Measurements from ENCODE around the gene ZSCAN2.
"Not testable (repeated sequence)": the region's sequence is repeated elsewhere in the genome, so short reads cannot be mapped to it uniquely, and the experiment has no call there.

Gene ZSCAN2

GRCh38 chr15:84600687-84601554, at the start of gene ZSCAN2:
Gene ZSCAN2, plus strand, starts transcription at chr15:84601009. Its CDS starts 2,919 bp downstream, at chr15:84603928.
- peak; percentile 88 for FAIRE-seq
- DNase-seq (ENCODE audit: insufficient read length, low spot score) = peak; percentile 95

- not testable (repeated sequence) for DNase-seq (ENCODE audit: insufficient read length, low spot score); FAIRE-seq
Measured at GRCh38 chr15:84551624-84552023, 49.2 kb upstream of the ZSCAN2 start.

- DNase-seq (ENCODE audit: insufficient read length, low spot score) (no peak), FAIRE-seq (no peak)
Measured at GRCh38 chr15:84552896-84553295, 47.9 kb upstream of the ZSCAN2 start.

GRCh38 chr15:84556690-84557089, 44.1 kb upstream of the ZSCAN2 start:
- FAIRE-seq; DNase-seq (ENCODE audit: insufficient read length, low spot score): not testable (repeated sequence)

- FAIRE-seq = not testable (repeated sequence)
Measured at GRCh38 chr15:84568021-84568420, 32.8 kb upstream of the ZSCAN2 start.

GRCh38 chr15:84570164-84570735, 30.6 kb upstream of the ZSCAN2 start:
- DNase-seq (ENCODE audit: insufficient read length, low spot score) (peak; percentile 15), FAIRE-seq (no peak)

More at GRCh38 chr15:84568021-84568420, 32.8 kb upstream of the ZSCAN2 start:
- not testable (repeated sequence) for DNase-seq (ENCODE audit: insufficient read length, low spot score)

GRCh38 chr15:84572231-84572630, 28.6 kb upstream of the ZSCAN2 start:
- FAIRE-seq (no peak), DNase-seq (ENCODE audit: insufficient read length, low spot score) (no peak)

GRCh38 chr15:84575493-84575892, 25.3 kb upstream of the ZSCAN2 start:
- FAIRE-seq (no peak), DNase-seq (ENCODE audit: insufficient read length, low spot score) (no peak)

GRCh38 chr15:84577891-84578290, 22.9 kb upstream of the ZSCAN2 start:
- not testable (repeated sequence) for DNase-seq (ENCODE audit: insufficient read length, low spot score); FAIRE-seq

- not testable (repeated sequence) for FAIRE-seq; DNase-seq (ENCODE audit: insufficient read length, low spot score)
Measured at GRCh38 chr15:84579261-84579721, 21.5 kb upstream of the ZSCAN2 start.

GRCh38 chr15:84581676-84582428, 19.0 kb upstream of the ZSCAN2 start:
- not testable (repeated sequence) for FAIRE-seq; DNase-seq (ENCODE audit: insufficient read length, low spot score)

- DNase-seq (ENCODE audit: insufficient read length, low spot score) = no peak
- no peak for FAIRE-seq
Measured at GRCh38 chr15:84582583-84583157, 18.1 kb upstream of the ZSCAN2 start.

- FAIRE-seq; DNase-seq (ENCODE audit: insufficient read length, low spot score): not testable (repeated sequence)
Measured at GRCh38 chr15:84583921-84584320, 16.9 kb upstream of the ZSCAN2 start.

GRCh38 chr15:84586696-84587095, 14.1 kb upstream of the ZSCAN2 start:
- DNase-seq (ENCODE audit: insufficient read length, low spot score) = no peak
- FAIRE-seq = no peak

GRCh38 chr15:84588053-84588874, 12.5 kb upstream of the ZSCAN2 start:
- FAIRE-seq = peak; percentile 79
- peak; percentile 77 for DNase-seq (ENCODE audit: insufficient read length, low spot score)

GRCh38 chr15:84590406-84590805, 10.4 kb upstream of the ZSCAN2 start:
- FAIRE-seq (no peak), DNase-seq (ENCODE audit: insufficient read length, low spot score) (no peak)

GRCh38 chr15:84591815-84592214, 9.0 kb upstream of the ZSCAN2 start:
- FAIRE-seq (no peak), DNase-seq (ENCODE audit: insufficient read length, low spot score) (no peak)

- FAIRE-seq = no peak
- no peak for DNase-seq (ENCODE audit: insufficient read length, low spot score)
Measured at GRCh38 chr15:84594617-84595290, 6.1 kb upstream of the ZSCAN2 start.

- DNase-seq (ENCODE audit: insufficient read length, low spot score) (no peak), FAIRE-seq (no peak)
Measured at GRCh38 chr15:84595660-84596059, 5.1 kb upstream of the ZSCAN2 start.
